Activated CD4-positive, alpha-beta T cell treated with anti-CD3 and anti-CD28 coated beads for 36 hours (primary cell): ENCODE data around the gene CCPG1. TPM values are rescaled to one million over a fixed set of nuclear protein-coding genes. Genes with fewer than 3 reads are reported as not detected.
A peak's percentile ranks its signal among the peaks of the same experiment; 100 is the strongest.

ENCODE experiments used
- ATAC-seq: fragments of 200-7000 bp; cut with Tn5 transposase; one replicate; pipeline ENCODE4 v1.10.0; 2021; ENCODE audit warnings: mild to moderate bottlenecking, moderate library complexity
- CTCF ChIA-PET: fragments of 350-600 bp; sonication (Branson Sonifier 250); formaldehyde crosslinking; loops from one replicate; lab custom pipeline; 2021; ENCODE audit warnings: antibody characterized with exemption; lab: Charles Lee
- POLR2A ChIA-PET: fragments of 350-600 bp; sonication (Branson Sonifier 250); formaldehyde crosslinking; loops from one replicate; lab custom pipeline; 2021; ENCODE audit warnings: antibody characterized with exemption, inconsistent platforms; lab: Charles Lee
- DNase-seq: peaks from one replicate; pipeline ENCODE4 v3.0.0-alpha.2; 2020
- H3K27ac Mint-ChIP-seq: one replicate; pipeline ENCODE4 v1.8.0; 2021; ENCODE audit warnings: mixed read lengths
- H3K27me3 Mint-ChIP-seq: one replicate; pipeline ENCODE4 v1.8.0; 2021; ENCODE audit warnings: mixed read lengths
- H3K36me3 Mint-ChIP-seq: one replicate; pipeline ENCODE4 v1.8.0; 2021; ENCODE audit warnings: low read depth, mixed read lengths
- H3K4me1 Mint-ChIP-seq: one replicate; pipeline ENCODE4 v1.8.0; 2021; ENCODE audit warnings: mixed read lengths
- H3K4me3 Mint-ChIP-seq: one replicate; pipeline ENCODE4 v1.8.0; 2021; ENCODE audit warnings: mild to moderate bottlenecking, moderate library complexity, mixed read lengths
- H3K9me3 Mint-ChIP-seq: one replicate; pipeline ENCODE4 v1.8.0; 2021; ENCODE audit warnings: low read depth, mixed read lengths
- intact Hi-C, 2 experiments: fragments of 100-400 bp; cut with DNase I in 1 of 2; cut with micrococcal nuclease in 1 of 2; formaldehyde crosslinking; loops; one replicate each; pipeline versions ENCODE4 v1.14.2 to v1.15.1; 2022 to 2024; cut with DNase I, micrococcal nuclease
- total RNA-seq, 2 experiments: library from RNA; stranded (reverse); gene quantifications; one replicate each; pipeline ENCODE4 v1.2.3, GENCODE V29; 2021

Gene CCPG1
- total RNA-seq, 2 experiments from 2014 or later, result 11.3 to 12.2 TPM

GRCh38 chr15:55381595-55381994, 26.6 kb downstream of the CCPG1 start:
- H3K27me3 Mint-ChIP-seq, result no peaks in the 10 kb centered on the region
- H3K9me3 Mint-ChIP-seq, result no peaks in the 10 kb centered on the region
- DNase-seq, result no peak
- intact Hi-C loops, result no loop called here
- H3K27ac Mint-ChIP-seq, result no peak overlapping the region
- ChIA-PET CTCF (no interaction called here), POLR2A (no interaction called here)
- no peak overlapping the region for H3K4me3 Mint-ChIP-seq
- no peak for ATAC-seq
- peaks cover 14% of the 10 kb centered on the region for H3K36me3 Mint-ChIP-seq
- H3K4me1 Mint-ChIP-seq, result no peaks in the 10 kb centered on the region

- ChIA-PET CTCF (no interaction called here), POLR2A (no interaction called here)
- ATAC-seq (no peak), DNase-seq (no peak)
- no peaks in the 10 kb centered on the region for H3K9me3 Mint-ChIP-seq
- no peak overlapping the region for H3K27ac Mint-ChIP-seq
- no peak overlapping the region for H3K4me3 Mint-ChIP-seq
- H3K36me3 Mint-ChIP-seq, result peaks cover 13% of the 10 kb centered on the region
- intact Hi-C loops, result no loop called here
- H3K4me1 Mint-ChIP-seq, result no peaks in the 10 kb centered on the region
- no peaks in the 10 kb centered on the region for H3K27me3 Mint-ChIP-seq
Measured at GRCh38 chr15:55379095-55379494, 29.1 kb downstream of the CCPG1 start.

DNA sequence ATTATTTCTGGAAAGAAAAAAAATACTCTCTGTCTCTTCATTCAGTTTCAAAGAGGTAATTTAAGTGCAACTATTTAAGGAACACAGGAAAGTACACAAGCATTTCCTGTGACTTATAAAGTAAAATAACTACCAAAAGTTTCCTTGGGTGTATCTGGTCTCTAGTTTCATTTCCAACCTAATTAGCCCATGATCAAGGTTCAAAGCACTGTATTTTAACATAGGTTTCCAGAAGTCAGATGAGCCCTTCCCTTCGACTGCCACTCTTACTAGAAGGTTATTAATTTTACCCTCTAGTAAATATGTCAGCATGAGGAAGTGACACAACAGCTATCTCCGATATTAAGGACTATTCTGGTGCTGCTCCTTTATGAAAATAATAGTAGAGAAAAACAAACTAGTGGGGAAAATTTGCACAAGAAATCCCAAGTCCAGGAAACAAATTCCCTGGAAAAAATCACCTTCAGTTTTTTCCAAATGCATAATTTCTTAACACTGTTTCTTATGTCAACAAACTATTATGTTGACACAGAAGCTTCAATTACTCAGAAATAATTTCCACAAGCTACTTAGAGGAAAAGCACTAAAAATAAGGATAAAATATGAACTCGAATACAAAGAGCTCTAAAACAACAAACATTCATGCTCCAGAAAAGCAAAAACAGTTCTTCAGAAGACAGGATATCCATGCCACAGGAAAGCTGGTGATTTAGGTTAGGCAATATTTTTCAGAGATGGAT, 35.3 kb downstream of the CCPG1 start:
- H3K4me3 Mint-ChIP-seq, result no peak overlapping the region
- POLR2A ChIA-PET, result no interaction called here
- peaks cover 11% of the 10 kb centered on the region for H3K36me3 Mint-ChIP-seq
- intact Hi-C loops, result no loop called here
- no peaks in the 10 kb centered on the region for H3K27me3 Mint-ChIP-seq
- H3K27ac Mint-ChIP-seq, result peak overlapping the region; percentile 64
- no peaks in the 10 kb centered on the region for H3K9me3 Mint-ChIP-seq
- H3K4me1 Mint-ChIP-seq, result peaks cover 11% of the 10 kb centered on the region
- DNase-seq, result no peak
- CTCF ChIA-PET, result interaction anchor here (0.7 to 1.6 kb wide), 4 partner anchors 33 to 66 kb away, joined by 3 to 4 read pairs (median 3); partner anchors contain the start of genes CCPG1 and PIERCE2
- peak; percentile 44 for ATAC-seq

DNA sequence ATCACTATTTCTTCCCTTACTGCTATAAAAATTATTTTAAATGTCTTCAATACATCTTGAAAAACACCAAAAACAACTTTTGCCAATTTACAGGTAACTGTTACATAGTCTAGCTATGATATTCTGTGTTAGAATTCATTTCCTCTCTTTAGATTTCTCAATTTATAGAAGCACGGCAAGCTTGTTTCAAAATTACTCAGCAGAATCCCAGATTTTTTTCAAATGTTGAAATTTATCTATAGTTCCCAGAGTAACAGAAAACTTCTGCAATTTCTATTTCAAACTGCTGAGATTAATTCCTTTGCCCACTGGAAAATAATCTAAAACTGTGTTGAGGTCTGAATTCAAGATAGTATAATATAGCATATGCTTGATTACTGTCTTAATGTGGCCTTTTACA, 41.2 kb downstream of the CCPG1 start:
- Mint-ChIP-seq H3K36me3 (peaks cover 5% of the 10 kb centered on the region), H3K4me1 (peaks cover 3% of the 10 kb centered on the region), H3K4me3 (no peak overlapping the region), H3K9me3 (no peaks in the 10 kb centered on the region), H3K27me3 (no peaks in the 10 kb centered on the region), H3K27ac (no peak overlapping the region)
- ChIA-PET CTCF (interaction anchor here (1.0 kb wide), 1 partner anchor 35 kb away, joined by 5 read pairs; no protein-coding TSS in a partner anchor), POLR2A (no interaction called here)
- ATAC-seq, result no peak
- no peak for DNase-seq
- intact Hi-C loops, result no loop called here

DNA sequence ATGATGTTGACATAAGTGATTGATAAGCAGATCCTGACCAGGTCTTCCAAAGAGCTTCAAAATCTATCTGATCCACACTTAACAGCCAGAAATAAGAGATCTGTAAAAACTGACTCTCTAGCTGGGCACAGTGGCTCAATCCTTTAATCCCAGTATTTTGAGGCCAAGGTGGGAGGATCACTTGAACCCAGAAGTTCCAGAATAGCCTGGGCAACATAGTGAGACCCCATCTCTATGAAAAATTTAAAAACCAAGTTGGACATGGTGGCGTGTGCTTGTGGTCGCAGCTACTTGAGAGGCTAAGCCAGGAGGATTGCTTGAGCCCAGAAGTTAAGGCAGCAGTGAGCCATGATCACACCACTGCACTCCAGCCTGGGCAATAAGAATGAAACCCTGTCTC, 45.5 kb downstream of the CCPG1 start:
- Mint-ChIP-seq H3K27ac (peak overlapping the region; percentile 23), H3K36me3 (peaks cover 7% of the 10 kb centered on the region), H3K27me3 (no peaks in the 10 kb centered on the region), H3K4me3 (no peak overlapping the region), H3K9me3 (no peaks in the 10 kb centered on the region), H3K4me1 (peaks cover 3% of the 10 kb centered on the region)
- intact Hi-C loops, result no loop called here
- DNase-seq, result no peak
- no peak for ATAC-seq
- ChIA-PET CTCF (no interaction called here), POLR2A (no interaction called here)

GRCh38 chr15:55361048-55361447, 47.1 kb downstream of the CCPG1 start:
- DNase-seq (no peak), ATAC-seq (no peak)
- Mint-ChIP-seq H3K36me3 (peaks cover 14% of the 10 kb centered on the region), H3K27me3 (no peaks in the 10 kb centered on the region), H3K9me3 (no peaks in the 10 kb centered on the region), H3K4me3 (no peak overlapping the region), H3K4me1 (no peaks in the 10 kb centered on the region), H3K27ac (no peak overlapping the region)
- ChIA-PET POLR2A (interaction anchor here (0.7 kb wide), 1 partner anchor 117 kb away, joined by 5 read pairs; no protein-coding TSS in a partner anchor), CTCF (interaction anchor here (0.8 kb wide), 1 partner anchor 10 kb away, joined by 3 read pairs; no protein-coding TSS in a partner anchor)
- intact Hi-C loops, result no loop called here

DNA sequence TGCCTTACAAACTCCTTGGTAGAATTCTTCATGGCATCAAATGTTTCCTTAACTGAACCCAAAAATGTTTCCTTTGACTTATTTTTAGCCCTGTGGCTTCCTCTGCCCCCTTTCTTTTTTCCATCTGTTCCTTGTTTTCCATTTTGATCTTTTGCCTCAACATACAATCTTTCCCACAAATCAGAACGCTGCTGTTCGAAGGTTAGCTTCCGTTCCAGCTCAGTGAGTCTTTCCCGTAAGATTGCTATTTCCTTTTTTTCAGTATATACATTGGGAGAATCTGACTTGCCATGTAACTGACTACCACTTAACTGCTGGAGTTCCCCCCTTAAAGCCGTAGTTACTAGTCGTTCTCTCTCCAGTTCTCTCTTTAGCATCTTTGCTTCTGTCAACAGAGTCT, 47.9 kb downstream of the CCPG1 start:
- ChIA-PET CTCF (interaction anchor here (0.9 kb wide), 1 partner anchor 59 kb away, joined by 3 read pairs; no protein-coding TSS in a partner anchor), POLR2A (interaction anchor here (0.7 kb wide), 1 partner anchor 118 kb away, joined by 5 read pairs; no protein-coding TSS in a partner anchor)
- Mint-ChIP-seq H3K27me3 (no peaks in the 10 kb centered on the region), H3K4me3 (no peak overlapping the region), H3K9me3 (no peaks in the 10 kb centered on the region), H3K27ac (peak overlapping the region; percentile 34), H3K36me3 (peaks cover 15% of the 10 kb centered on the region), H3K4me1 (no peaks in the 10 kb centered on the region)
- intact Hi-C loops, result no loop called here
- DNase-seq (no peak), ATAC-seq (no peak)

GRCh38 chr15:55358471-55358870, 49.7 kb downstream of the CCPG1 start:
- Mint-ChIP-seq H3K27me3 (no peaks in the 10 kb centered on the region), H3K27ac (peak overlapping the region; percentile 17), H3K4me1 (no peaks in the 10 kb centered on the region), H3K9me3 (no peaks in the 10 kb centered on the region), H3K4me3 (no peak overlapping the region), H3K36me3 (peaks cover 16% of the 10 kb centered on the region)
- ChIA-PET POLR2A (interaction anchor here (0.8 kb wide), 1 partner anchor 91 kb away, joined by 3 read pairs; no protein-coding TSS in a partner anchor), CTCF (interaction anchor here (0.8 to 1.5 kb wide), 3 partner anchors 52 to 150 kb away, joined by 3 read pairs; no protein-coding TSS in a partner anchor)
- no peak for ATAC-seq
- intact Hi-C loops, result no loop called here
- DNase-seq, result no peak

- no peaks in the 10 kb centered on the region for H3K4me1 Mint-ChIP-seq
- intact Hi-C loops, result no loop called here
- no peaks in the 10 kb centered on the region for H3K9me3 Mint-ChIP-seq
- CTCF ChIA-PET, result interaction anchor here (0.8 to 1.5 kb wide), 2 partner anchors 28 to 150 kb away, joined by 3 to 4 read pairs; no protein-coding TSS in a partner anchor
- H3K27me3 Mint-ChIP-seq, result no peaks in the 10 kb centered on the region
- peaks cover 16% of the 10 kb centered on the region for H3K36me3 Mint-ChIP-seq
- DNase-seq (no peak), ATAC-seq (no peak)
- POLR2A ChIA-PET, result interaction anchor here (0.6 to 1.0 kb wide), 2 partner anchors 38 to 128 kb away, joined by 3 read pairs; partner anchors contain the start of genes PIGB and PIGBOS1
- H3K27ac Mint-ChIP-seq, result no peak overlapping the region
- no peak overlapping the region for H3K4me3 Mint-ChIP-seq
Measured at GRCh38 chr15:55357774-55358173, 50.4 kb downstream of the CCPG1 start.

- intact Hi-C loops, result no loop called here
- no peaks in the 10 kb centered on the region for H3K27me3 Mint-ChIP-seq
- no peak overlapping the region for H3K4me3 Mint-ChIP-seq
- no peaks in the 10 kb centered on the region for H3K9me3 Mint-ChIP-seq
- DNase-seq, result no peak
- ChIA-PET POLR2A (interaction anchor here (1.0 kb wide), 1 partner anchor 38 kb away, joined by 3 read pairs; the partner anchor contains the start of genes PIGB and PIGBOS1), CTCF (interaction anchor here (0.8 kb wide), 1 partner anchor 27 kb away, joined by 4 read pairs; no protein-coding TSS in a partner anchor)
- peaks cover 16% of the 10 kb centered on the region for H3K36me3 Mint-ChIP-seq
- no peak for ATAC-seq
- H3K4me1 Mint-ChIP-seq, result no peaks in the 10 kb centered on the region
- H3K27ac Mint-ChIP-seq, result no peak overlapping the region
Measured at GRCh38 chr15:55356985-55357585, 51.1 kb downstream of the CCPG1 start.

GRCh38 chr15:55353025-55353424, 55.1 kb downstream of the CCPG1 start:
- ChIA-PET CTCF (no interaction called here), POLR2A (no interaction called here)
- ATAC-seq, result no peak
- Mint-ChIP-seq H3K4me3 (no peak overlapping the region), H3K27ac (no peak overlapping the region), H3K4me1 (no peaks in the 10 kb centered on the region), H3K27me3 (no peaks in the 10 kb centered on the region), H3K36me3 (peaks cover 23% of the 10 kb centered on the region), H3K9me3 (no peaks in the 10 kb centered on the region)
- intact Hi-C loops, result no loop called here
- no peak for DNase-seq
